SK-N-SH (cell line): ENCODE measurements around the gene MACROD2. TPM values are rescaled to one million over a fixed set of nuclear protein-coding genes. Genes with fewer than 3 reads are reported as not detected.

Experiments
- CTCF ChIA-PET: fragments of 300-600, 350-600 bp; formaldehyde crosslinking; extraction: SDS; loops from one replicate; lab custom pipeline; 2021; lab: Yijun Ruan, JAX
- POLR2A ChIA-PET: fragments of 350-600 bp; sonication (Branson Sonifier 250); formaldehyde crosslinking; extraction: SDS; loops from one replicate; lab custom pipeline; 2020; ENCODE audit warnings: antibody characterized with exemption, inconsistent platforms; lab: Yijun Ruan, JAX
- DNase-seq: peaks from one replicate; pipeline ENCODE4 v3.0.0; 2012
- H2AFZ ChIP-seq: fragments of 200-600 bp; sonication (generic); 2 replicates; pipeline ENCODE4 v1.8.1; 2016; ENCODE audit warnings: antibody characterized with exemption, mild to moderate bottlenecking, low read depth
- H3F3A ChIP-seq: fragments of 200-600 bp; sonication (generic); replicated peaks from 2 replicates; pipeline ENCODE3; 2016; ENCODE audit warnings: antibody characterized with exemption, mild to moderate bottlenecking; ENCODE audit not compliant: insufficient read depth
- H3K27ac ChIP-seq, 2 experiments: fragments of 200-500 bp in 1 of 2; fragments of 200-600 bp in 1 of 2; sonication (Bioruptor generic) in 1 of 2; sonication (generic), shearing (Covaris generic) in 1 of 2; 2 replicates each; pipeline versions ENCODE4 v1.5.1 to v1.6.1; 2014 to 2016; ENCODE audit warnings: low read depth in 2 of 2, inconsistent platforms in 1 of 2, low read length in 1 of 2, mild to moderate bottlenecking in 1 of 2, mixed read lengths in 1 of 2
- H3K27me3 ChIP-seq: fragments of 200-600 bp; sonication (generic), shearing (Covaris generic); 2 replicates; pipeline ENCODE4 v1.6.1; 2016; ENCODE audit warnings: mixed run types; ENCODE audit not compliant: insufficient read depth
- H3K36me3 ChIP-seq, 2 experiments: fragments of 200-500 bp in 1 of 2; fragments of 200-600 bp in 1 of 2; sonication (Bioruptor generic) in 1 of 2; sonication (generic) in 1 of 2; replicated peaks in 1 of 2; 2 replicates each; pipeline versions ENCODE3 to v1.5.1; 2014 to 2016; ENCODE audit warnings: low read length in 1 of 2, mild to moderate bottlenecking in 1 of 2; ENCODE audit not compliant: insufficient read depth in 2 of 2, control insufficient read depth in 1 of 2
- H3K4me1 ChIP-seq, 2 experiments: fragments of 200-500 bp in 1 of 2; fragments of 200-600 bp in 1 of 2; sonication (Bioruptor generic) in 1 of 2; sonication (generic), shearing (Covaris generic) in 1 of 2; 2 replicates each; pipeline versions ENCODE4 v1.5.1 to v1.6.1; 2014 to 2016; ENCODE audit warnings: low read depth in 1 of 2, low read length in 1 of 2, mixed run types in 1 of 2; ENCODE audit not compliant: insufficient read depth in 2 of 2, control insufficient read depth in 1 of 2
- H3K4me2 ChIP-seq: fragments of 200-600 bp; sonication (generic), shearing (Covaris generic); 2 replicates; pipeline ENCODE4 v1.6.1; 2017; ENCODE audit warnings: mixed run types
- H3K4me3 ChIP-seq, 2 experiments: fragments of 200-500 bp in 1 of 2; fragments of 200-600 bp in 1 of 2; sonication (Bioruptor generic) in 1 of 2; sonication (generic), shearing (Covaris generic) in 1 of 2; 2 replicates each; pipeline versions ENCODE4 v1.5.1 to v1.8.1; 2014 to 2016; ENCODE audit warnings: low read depth in 2 of 2, inconsistent platforms in 1 of 2, low read length in 1 of 2, mild to moderate bottlenecking in 1 of 2, mixed read lengths in 1 of 2, moderate library complexity in 1 of 2
- H3K79me2 ChIP-seq: fragments of 200-600 bp; sonication (generic); 2 replicates; pipeline ENCODE4 v1.8.1; 2017; ENCODE audit warnings: mild to moderate bottlenecking; ENCODE audit not compliant: insufficient read depth
- H3K9ac ChIP-seq: fragments of 200-600 bp; sonication (generic); 2 replicates; pipeline ENCODE4 v1.6.1; 2017; ENCODE audit warnings: mixed run types
- H3K9me2 ChIP-seq: fragments of 200-600 bp; sonication (generic); 2 replicates; pipeline ENCODE4 v1.6.1; 2017; ENCODE audit warnings: mixed run types
- H3K9me3 ChIP-seq: fragments of 200-600 bp; sonication (generic); 2 replicates; pipeline ENCODE4 v1.6.1; 2017; ENCODE audit warnings: mixed run types, mild to moderate bottlenecking, moderate library complexity
- H4K20me1 ChIP-seq: fragments of 200-600 bp; sonication (generic); 2 replicates; pipeline ENCODE4 v1.6.1; 2017; ENCODE audit warnings: mild to moderate bottlenecking, mixed run types; ENCODE audit not compliant: insufficient read depth
- ELF1 ChIP-seq: IDR thresholded peaks from 2 replicates; pipeline ENCODE4 v1.4.0; 2012
- FOXJ3 ChIP-seq: sonication (generic); formaldehyde crosslinking; IDR thresholded peaks from 2 replicates; pipeline ENCODE4 v1.5.1; 2020; ENCODE audit warnings: mild to moderate bottlenecking, missing genetic modification reagents
- FOXM1 ChIP-seq: IDR thresholded peaks from 2 replicates; pipeline ENCODE4 v1.4.0; 2012; ENCODE audit warnings: low read depth, mild to moderate bottlenecking
- NFIC ChIP-seq: IDR thresholded peaks from 2 replicates; pipeline ENCODE4 v1.4.0; 2012; ENCODE audit warnings: borderline replicate concordance
- NRF1 ChIP-seq: IDR thresholded peaks from 2 replicates; pipeline ENCODE4 v1.6.1; 2012; ENCODE audit warnings: low read depth, mild to moderate bottlenecking, low read length
- RAD21 ChIP-seq: IDR thresholded peaks from 2 replicates; pipeline ENCODE4 v1.6.1; 2012; ENCODE audit warnings: mild to moderate bottlenecking, low read length
- RCOR1 ChIP-seq: fragments of 150-350 bp; IDR thresholded peaks from 2 replicates; pipeline ENCODE4 v1.6.1; 2017; ENCODE audit warnings: antibody characterized with exemption, low read length
- SMC3 ChIP-seq: IDR thresholded peaks from 2 replicates; pipeline ENCODE4 v1.6.1; 2012; ENCODE audit warnings: low read depth, low read length, improper control_type of control experiment
- TCF12 ChIP-seq: IDR thresholded peaks from 2 replicates; pipeline ENCODE4 v1.4.0; 2012
- TEAD4 ChIP-seq: IDR thresholded peaks from 2 replicates; pipeline ENCODE4 v1.4.0; 2012; ENCODE audit warnings: mild to moderate bottlenecking, borderline replicate concordance; ENCODE audit not compliant: insufficient read depth
- YY1 ChIP-seq: IDR thresholded peaks from 2 replicates; pipeline ENCODE4 v1.4.0; 2012; ENCODE audit warnings: low read depth, mild to moderate bottlenecking
- WGBS: methylation state at CpG from one replicate; pipeline ENCODE4 v1.1.6; 2017; ENCODE audit warnings: low lambda C conversion rate; 5-methylcytosine and 5-hydroxymethylcytosine counted together
- polyA plus RNA-seq, 3 experiments: library from polyadenylated mRNA; depleted of rRNA; stranded (reverse); fragments of >200 nt; gene quantifications; 2 replicates each; pipeline ENCODE4 v1.2.3, GENCODE V29; 2012
- TF ChIP-seq, protein P1 (sequence below): fragments of 200-600 bp; sonication (generic); IDR thresholded peaks from 2 replicates; pipeline ENCODE4 v1.6.1; 2017; ENCODE audit warnings: antibody characterized with exemption, mild to moderate bottlenecking, moderate library complexity
- TF ChIP-seq, protein P2 (sequence below): IDR thresholded peaks from 2 replicates; pipeline ENCODE4; 2012
- TF ChIP-seq, protein P3 (sequence below): fragments of 150-350 bp; IDR thresholded peaks from 2 replicates; pipeline ENCODE4 v1.6.1; 2016; ENCODE audit warnings: mild to moderate bottlenecking, low read depth, low read length
- TF ChIP-seq, protein P4 (sequence below): IDR thresholded peaks from 2 replicates; pipeline ENCODE4 v1.6.1; 2012; ENCODE audit warnings: mild to moderate bottlenecking, low read depth, low read length, moderate library complexity
- TF ChIP-seq, protein P5 (sequence below): IDR thresholded peaks from 2 replicates; pipeline ENCODE4 v1.4.0; 2012; ENCODE audit warnings: low read depth

Gene MACROD2
- polyA plus RNA-seq, 1 of the 3 experiments (the other 2 are of a cell fraction) = 0.33 TPM

DNA sequence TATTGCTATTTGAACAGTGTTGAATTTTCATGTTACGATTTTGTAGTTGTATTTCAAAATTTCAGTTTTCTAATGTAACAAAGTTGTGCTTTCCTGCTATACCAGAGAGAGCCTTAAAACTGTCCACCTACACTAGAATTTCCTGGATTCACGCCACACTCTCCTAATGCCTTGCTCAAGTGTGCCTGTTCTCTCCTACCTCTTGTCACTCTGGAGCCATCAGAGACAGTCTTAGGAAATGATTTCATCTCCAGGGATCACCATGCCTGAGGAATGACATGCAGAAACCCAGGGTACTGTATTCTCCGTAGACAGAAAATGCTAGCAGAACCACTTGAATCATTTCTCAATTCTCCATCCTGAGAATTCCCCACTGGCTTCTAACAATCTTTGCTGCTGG is 1910.3 kb downstream of the MACROD2 start:
- WGBS = 50% methylated on average over 3 of the region's 3 CpGs

DNA sequence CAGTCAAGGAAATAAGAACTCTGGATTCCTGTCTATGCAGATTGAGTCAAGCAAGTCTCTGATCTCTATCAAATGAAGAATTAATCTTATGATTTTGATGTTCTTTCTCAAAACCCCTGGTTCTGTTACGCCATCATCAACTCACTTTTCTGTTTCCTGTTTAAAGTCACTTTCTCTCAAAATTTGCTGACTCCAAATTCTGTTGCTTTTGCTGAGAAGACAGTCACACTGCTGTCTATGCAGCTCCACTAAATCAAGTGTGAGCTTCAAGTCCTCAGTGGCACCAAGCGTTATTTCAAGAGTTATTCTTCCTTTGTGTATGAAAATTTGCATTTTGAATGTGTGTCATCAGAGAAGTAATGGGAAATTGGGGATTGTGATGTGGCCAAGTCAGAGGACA is 1914.7 kb downstream of the MACROD2 start:
- no peak overlapping the region for H3K4me2 ChIP-seq
- no peaks in the 10 kb centered on the region for H3K4me1 ChIP-seq
- H3K4me3 ChIP-seq = no peak overlapping the region
- no peak overlapping the region for H2AFZ ChIP-seq
- ChIA-PET POLR2A (no interaction called here), CTCF (no interaction called here)
- H3K9me2 ChIP-seq = no peaks in the 10 kb centered on the region
- TF ChIP-seq, protein P1, sequence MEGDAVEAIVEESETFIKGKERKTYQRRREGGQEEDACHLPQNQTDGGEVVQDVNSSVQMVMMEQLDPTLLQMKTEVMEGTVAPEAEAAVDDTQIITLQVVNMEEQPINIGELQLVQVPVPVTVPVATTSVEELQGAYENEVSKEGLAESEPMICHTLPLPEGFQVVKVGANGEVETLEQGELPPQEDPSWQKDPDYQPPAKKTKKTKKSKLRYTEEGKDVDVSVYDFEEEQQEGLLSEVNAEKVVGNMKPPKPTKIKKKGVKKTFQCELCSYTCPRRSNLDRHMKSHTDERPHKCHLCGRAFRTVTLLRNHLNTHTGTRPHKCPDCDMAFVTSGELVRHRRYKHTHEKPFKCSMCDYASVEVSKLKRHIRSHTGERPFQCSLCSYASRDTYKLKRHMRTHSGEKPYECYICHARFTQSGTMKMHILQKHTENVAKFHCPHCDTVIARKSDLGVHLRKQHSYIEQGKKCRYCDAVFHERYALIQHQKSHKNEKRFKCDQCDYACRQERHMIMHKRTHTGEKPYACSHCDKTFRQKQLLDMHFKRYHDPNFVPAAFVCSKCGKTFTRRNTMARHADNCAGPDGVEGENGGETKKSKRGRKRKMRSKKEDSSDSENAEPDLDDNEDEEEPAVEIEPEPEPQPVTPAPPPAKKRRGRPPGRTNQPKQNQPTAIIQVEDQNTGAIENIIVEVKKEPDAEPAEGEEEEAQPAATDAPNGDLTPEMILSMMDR = no peak
- no peak for TF ChIP-seq SMC3
- no peaks in the 10 kb centered on the region for H4K20me1 ChIP-seq
- H3K9me3 ChIP-seq = no peaks in the 10 kb centered on the region
- no peak overlapping the region for H3K27ac ChIP-seq
- no peaks in the 10 kb centered on the region for H3F3A ChIP-seq
- no peak overlapping the region for H3K9ac ChIP-seq
- 50% methylated on average over 2 of the region's 2 CpGs for WGBS
- DNase-seq = no peak
- H3K79me2 ChIP-seq = no peaks in the 10 kb centered on the region
- H3K27me3 ChIP-seq = no peaks in the 10 kb centered on the region
- H3K36me3 ChIP-seq = no peaks in the 10 kb centered on the region

More for the DNA sequence above, 1910.3 kb downstream of the MACROD2 start:
- no peak for TF ChIP-seq RCOR1
- TF ChIP-seq, all 33 proteins: peak for 0
- H3F3A ChIP-seq = no peaks in the 10 kb centered on the region
- no peak overlapping the region for H3K4me3 ChIP-seq
- H3K79me2 ChIP-seq = no peaks in the 10 kb centered on the region
- POLR2A ChIA-PET = no interaction called here
- H3K27ac ChIP-seq = no peak overlapping the region
- no peak for DNase-seq
- no peaks in the 10 kb centered on the region for H3K9me3 ChIP-seq
- no peaks in the 10 kb centered on the region for H3K4me1 ChIP-seq
- CTCF ChIA-PET = no interaction called here
- no peaks in the 10 kb centered on the region for H3K9me2 ChIP-seq
- H4K20me1 ChIP-seq = no peaks in the 10 kb centered on the region
- H3K36me3 ChIP-seq = no peaks in the 10 kb centered on the region
- H3K9ac ChIP-seq = no peak overlapping the region
- H2AFZ ChIP-seq = no peak overlapping the region
- no peaks in the 10 kb centered on the region for H3K27me3 ChIP-seq
- no peak overlapping the region for H3K4me2 ChIP-seq

DNA sequence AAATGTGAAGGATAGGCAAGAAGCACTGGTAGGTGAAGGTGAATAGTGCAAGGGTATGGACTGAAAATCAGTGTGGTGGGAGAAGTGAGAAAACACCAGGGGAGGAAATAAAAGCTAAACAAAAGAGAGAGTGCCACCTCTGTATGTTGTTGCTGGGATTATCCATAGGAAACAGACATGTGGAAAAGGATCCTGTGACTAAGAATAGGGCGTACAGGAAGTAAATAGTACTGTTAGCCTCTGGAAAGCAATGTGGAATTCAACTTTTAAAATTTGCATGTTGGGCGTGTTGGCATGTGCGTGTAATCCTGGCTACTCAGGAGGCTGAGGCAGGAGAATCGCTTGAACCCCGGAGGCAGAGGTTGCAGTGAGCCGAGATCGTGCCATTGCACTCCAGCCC is 1916.3 kb downstream of the MACROD2 start:
- WGBS = 53% methylated on average over 7 of the region's 7 CpGs
- Histone ChIP-seq H3K9me2 (no peaks in the 10 kb centered on the region), H3K27ac (no peak overlapping the region), H3K4me3 (no peak overlapping the region), H3F3A (no peaks in the 10 kb centered on the region), H3K9ac (no peak overlapping the region), H3K4me2 (no peak overlapping the region), H3K27me3 (no peaks in the 10 kb centered on the region), H3K79me2 (no peaks in the 10 kb centered on the region), H3K36me3 (no peaks in the 10 kb centered on the region), H3K4me1 (no peaks in the 10 kb centered on the region), H3K9me3 (no peaks in the 10 kb centered on the region), H4K20me1 (no peaks in the 10 kb centered on the region), H2AFZ (no peak overlapping the region)
- ChIA-PET CTCF (no interaction called here), POLR2A (no interaction called here)
- no peak for DNase-seq
- no peak for TF ChIP-seq TEAD4
- TF ChIP-seq RCOR1 = no peak
- TF ChIP-seq, protein P2, sequence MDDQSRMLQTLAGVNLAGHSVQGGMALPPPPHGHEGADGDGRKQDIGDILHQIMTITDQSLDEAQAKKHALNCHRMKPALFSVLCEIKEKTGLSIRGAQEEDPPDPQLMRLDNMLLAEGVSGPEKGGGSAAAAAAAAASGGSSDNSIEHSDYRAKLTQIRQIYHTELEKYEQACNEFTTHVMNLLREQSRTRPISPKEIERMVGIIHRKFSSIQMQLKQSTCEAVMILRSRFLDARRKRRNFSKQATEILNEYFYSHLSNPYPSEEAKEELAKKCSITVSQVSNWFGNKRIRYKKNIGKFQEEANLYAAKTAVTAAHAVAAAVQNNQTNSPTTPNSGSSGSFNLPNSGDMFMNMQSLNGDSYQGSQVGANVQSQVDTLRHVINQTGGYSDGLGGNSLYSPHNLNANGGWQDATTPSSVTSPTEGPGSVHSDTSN = no peak
- no peak for TF ChIP-seq TCF12
- TF ChIP-seq, protein P3, sequence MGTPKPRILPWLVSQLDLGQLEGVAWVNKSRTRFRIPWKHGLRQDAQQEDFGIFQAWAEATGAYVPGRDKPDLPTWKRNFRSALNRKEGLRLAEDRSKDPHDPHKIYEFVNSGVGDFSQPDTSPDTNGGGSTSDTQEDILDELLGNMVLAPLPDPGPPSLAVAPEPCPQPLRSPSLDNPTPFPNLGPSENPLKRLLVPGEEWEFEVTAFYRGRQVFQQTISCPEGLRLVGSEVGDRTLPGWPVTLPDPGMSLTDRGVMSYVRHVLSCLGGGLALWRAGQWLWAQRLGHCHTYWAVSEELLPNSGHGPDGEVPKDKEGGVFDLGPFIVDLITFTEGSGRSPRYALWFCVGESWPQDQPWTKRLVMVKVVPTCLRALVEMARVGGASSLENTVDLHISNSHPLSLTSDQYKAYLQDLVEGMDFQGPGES = no peak
- no peak for TF ChIP-seq YY1
- TF ChIP-seq RAD21 = no peak
- TF ChIP-seq, protein P4, sequence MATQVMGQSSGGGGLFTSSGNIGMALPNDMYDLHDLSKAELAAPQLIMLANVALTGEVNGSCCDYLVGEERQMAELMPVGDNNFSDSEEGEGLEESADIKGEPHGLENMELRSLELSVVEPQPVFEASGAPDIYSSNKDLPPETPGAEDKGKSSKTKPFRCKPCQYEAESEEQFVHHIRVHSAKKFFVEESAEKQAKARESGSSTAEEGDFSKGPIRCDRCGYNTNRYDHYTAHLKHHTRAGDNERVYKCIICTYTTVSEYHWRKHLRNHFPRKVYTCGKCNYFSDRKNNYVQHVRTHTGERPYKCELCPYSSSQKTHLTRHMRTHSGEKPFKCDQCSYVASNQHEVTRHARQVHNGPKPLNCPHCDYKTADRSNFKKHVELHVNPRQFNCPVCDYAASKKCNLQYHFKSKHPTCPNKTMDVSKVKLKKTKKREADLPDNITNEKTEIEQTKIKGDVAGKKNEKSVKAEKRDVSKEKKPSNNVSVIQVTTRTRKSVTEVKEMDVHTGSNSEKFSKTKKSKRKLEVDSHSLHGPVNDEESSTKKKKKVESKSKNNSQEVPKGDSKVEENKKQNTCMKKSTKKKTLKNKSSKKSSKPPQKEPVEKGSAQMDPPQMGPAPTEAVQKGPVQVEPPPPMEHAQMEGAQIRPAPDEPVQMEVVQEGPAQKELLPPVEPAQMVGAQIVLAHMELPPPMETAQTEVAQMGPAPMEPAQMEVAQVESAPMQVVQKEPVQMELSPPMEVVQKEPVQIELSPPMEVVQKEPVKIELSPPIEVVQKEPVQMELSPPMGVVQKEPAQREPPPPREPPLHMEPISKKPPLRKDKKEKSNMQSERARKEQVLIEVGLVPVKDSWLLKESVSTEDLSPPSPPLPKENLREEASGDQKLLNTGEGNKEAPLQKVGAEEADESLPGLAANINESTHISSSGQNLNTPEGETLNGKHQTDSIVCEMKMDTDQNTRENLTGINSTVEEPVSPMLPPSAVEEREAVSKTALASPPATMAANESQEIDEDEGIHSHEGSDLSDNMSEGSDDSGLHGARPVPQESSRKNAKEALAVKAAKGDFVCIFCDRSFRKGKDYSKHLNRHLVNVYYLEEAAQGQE = no peak
- TF ChIP-seq NFIC = no peak
- no peak for TF ChIP-seq FOXM1
- TF ChIP-seq ELF1 = no peak
- TF ChIP-seq NRF1 = no peak
- no peak for TF ChIP-seq FOXJ3 (CRISPR knock-in tag)
- TF ChIP-seq, protein P5, sequence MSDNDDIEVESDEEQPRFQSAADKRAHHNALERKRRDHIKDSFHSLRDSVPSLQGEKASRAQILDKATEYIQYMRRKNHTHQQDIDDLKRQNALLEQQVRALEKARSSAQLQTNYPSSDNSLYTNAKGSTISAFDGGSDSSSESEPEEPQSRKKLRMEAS = no peak
